NB4 (cell line): ENCODE measurements around the gene COL23A1.

Experiments used
- CTCF ChIP-seq: IDR thresholded peaks from one replicate; pipeline ENCODE4 v1.5.1; 2012; ENCODE audit warnings: low read depth, low read length
- MYC ChIP-seq: IDR thresholded peaks from 2 replicates; pipeline ENCODE4 v1.6.1; 2011; ENCODE audit warnings: low read depth, low read length
- POLR2A ChIP-seq: IDR thresholded peaks from 2 replicates; pipeline ENCODE4 v1.6.1; 2011; ENCODE audit warnings: mild to moderate bottlenecking; ENCODE audit not compliant: insufficient read length; ENCODE audit errors: extremely low read depth
- TF ChIP-seq, protein P1 (sequence below): IDR thresholded peaks from 2 replicates; pipeline ENCODE4 v1.6.1; 2011; ENCODE audit warnings: low read depth, low read length

GRCh38 chr5:178385496-178385890, 204.7 kb downstream of the COL23A1 start:
- TF ChIP-seq CTCF (no peak), POLR2A (no peak), MYC (no peak)
- TF ChIP-seq, protein P1, sequence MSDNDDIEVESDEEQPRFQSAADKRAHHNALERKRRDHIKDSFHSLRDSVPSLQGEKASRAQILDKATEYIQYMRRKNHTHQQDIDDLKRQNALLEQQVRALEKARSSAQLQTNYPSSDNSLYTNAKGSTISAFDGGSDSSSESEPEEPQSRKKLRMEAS: no peak
